ENCODE data around the gene IMPA2.

Gene IMPA2

GRCh38 chr18:12056884-12057402 lies 75.6 kb downstream of the IMPA2 start:
- no peaks in the 10 kb centered on the region for H3K9me3 ChIP-seq (ENCODE audit: control insufficient read depth, insufficient read depth, low read depth, low read length)
- no peak overlapping the region for H3K4me3 ChIP-seq (ENCODE audit: low read depth, low read length)
- no peaks in the 10 kb centered on the region for H3K36me3 ChIP-seq (ENCODE audit: control insufficient read depth in 2 of 2, insufficient read depth in 1 of 2, low read length in 2 of 2)
- TF ChIP-seq ZNF146 (tag by site-specific recombination; IDR thresholded peaks at IDR 0.05): no peak
- TF ChIP-seq PRDM10 (tag by site-specific recombination; IDR thresholded peaks at IDR 0.05): 0 out of 2 replicates have a peak, but pooled peaks have one; percentile 17
- CTCF ChIA-PET: interaction anchor here (1.1 kb wide), 1 partner anchor 13 kb away, joined by 4 read pairs; no protein-coding TSS in a partner anchor
- no peaks in the 10 kb centered on the region for H3K4me1 ChIP-seq (ENCODE audit: control insufficient read depth, insufficient read depth, low read length)
- H3K27ac ChIP-seq (ENCODE audit: extremely low read depth, low read depth, low read length): no peak overlapping the region
- POLR2A ChIA-PET: no interaction called here

- H3K36me3 ChIP-seq (ENCODE audit: control insufficient read depth in 2 of 2, insufficient read depth in 1 of 2, low read length in 2 of 2): no peaks in the 10 kb centered on the region
- no peak for TF ChIP-seq ZNF202 (tag by site-specific recombination; IDR thresholded peaks at IDR 0.05; ENCODE audit: borderline replicate concordance)
- TF ChIP-seq ZNF24 (tag by site-specific recombination; IDR thresholded peaks at IDR 0.05): no peak
- TF ChIP-seq HOXA7 (CRISPR knock-in tag; IDR thresholded peaks at IDR 0.05; ENCODE audit: borderline replicate concordance): no peak
- TF ChIP-seq ZNF214 (tag by site-specific recombination; IDR thresholded peaks at IDR 0.05; ENCODE audit: borderline replicate concordance): no peak
- no peak for TF ChIP-seq ZNF23 (tag by site-specific recombination; IDR thresholded peaks at IDR 0.05; ENCODE audit: borderline replicate concordance)
- TF ChIP-seq ZNF423 (tag by site-specific recombination; IDR thresholded peaks at IDR 0.05): no peak
- no peak for TF ChIP-seq IKZF3 (tag by site-specific recombination; IDR thresholded peaks at IDR 0.05)
- no peak for TF ChIP-seq KLF8 (tag by site-specific recombination; IDR thresholded peaks at IDR 0.05)
- TF ChIP-seq ZFP69B (tag by site-specific recombination; IDR thresholded peaks at IDR 0.05): no peak
- no peak for TF ChIP-seq ZSCAN5A (tag by site-specific recombination; IDR thresholded peaks at IDR 0.05)
- no peak for TF ChIP-seq ZNF121 (tag by site-specific recombination; IDR thresholded peaks at IDR 0.05)
- CTCF ChIA-PET: interaction anchor here (1.1 to 1.6 kb wide), 2 partner anchors 12 kb away, joined by 3 to 4 read pairs; no protein-coding TSS in a partner anchor
- POLR2A ChIA-PET: no interaction called here
- no peak overlapping the region for H3K4me3 ChIP-seq (ENCODE audit: low read depth, low read length)
- no peaks in the 10 kb centered on the region for H3K9me3 ChIP-seq (ENCODE audit: control insufficient read depth, insufficient read depth, low read depth, low read length)
- H3K4me1 ChIP-seq (ENCODE audit: control insufficient read depth, insufficient read depth, low read length): no peaks in the 10 kb centered on the region
- no peak overlapping the region for H3K27ac ChIP-seq (ENCODE audit: extremely low read depth, low read depth, low read length)
Measured at GRCh38 chr18:12057419-12058039, 76.2 kb downstream of the IMPA2 start.

- Histone ChIP-seq H3K9me3 (ENCODE audit: control insufficient read depth, insufficient read depth, low read depth, low read length) (no peaks in the 10 kb centered on the region), H3K4me3 (ENCODE audit: low read depth, low read length) (no peak overlapping the region), H3K4me1 (ENCODE audit: control insufficient read depth, insufficient read depth, low read length) (no peaks in the 10 kb centered on the region), H3K36me3 (ENCODE audit: control insufficient read depth in 2 of 2, insufficient read depth in 1 of 2, low read length in 2 of 2) (no peaks in the 10 kb centered on the region), H3K27ac (ENCODE audit: extremely low read depth, low read depth, low read length) (no peak overlapping the region)
- CTCF ChIA-PET: interaction anchor here (0.7 kb wide), 1 partner anchor 26 kb away, joined by 3 read pairs; no protein-coding TSS in a partner anchor
- POLR2A ChIA-PET: no interaction called here
- no peak for TF ChIP-seq ZNF302 (tag by site-specific recombination; IDR thresholded peaks at IDR 0.05; ENCODE audit: low read depth)
- no peak for TF ChIP-seq TSHZ1 (tag by site-specific recombination; IDR thresholded peaks at IDR 0.05; ENCODE audit: borderline replicate concordance)
- no peak for TF ChIP-seq INSM2 (tag by site-specific recombination; IDR thresholded peaks at IDR 0.05)
- no peak for TF ChIP-seq ZSCAN4 (tag by site-specific recombination; IDR thresholded peaks at IDR 0.05)
Measured at GRCh38 chr18:12059334-12060181, 78.3 kb downstream of the IMPA2 start.

Measured in HEK293 (cell line).